ENCODE measurements around the gene TJP1. TPM values are rescaled to one million over a fixed set of nuclear protein-coding genes. Genes with fewer than 3 reads are reported as not detected.

The TJP1 gene
- total RNA-seq, 1 donor from 2014 or later = not detected

- H3K4me3 Mint-ChIP-seq = no peak overlapping the region
- intact Hi-C loops (cut with micrococcal nuclease) = no loop called here
- no peak for DNase-seq
- no peaks in the 10 kb centered on the region for H3K36me3 Mint-ChIP-seq (ENCODE audit: low read depth)
- H3K27me3 Mint-ChIP-seq = peaks cover 2% of the 10 kb centered on the region
- no peaks in the 10 kb centered on the region for H3K9me3 Mint-ChIP-seq
- H3K4me1 Mint-ChIP-seq = no peaks in the 10 kb centered on the region
- no peak overlapping the region for H3K27ac Mint-ChIP-seq
These were observed 31.1 kb upstream of the TJP1 start for GRCh38 chr15:29853211-29853987.

- H3K4me1 Mint-ChIP-seq = no peaks in the 10 kb centered on the region
- H3K27me3 Mint-ChIP-seq = peaks cover 2% of the 10 kb centered on the region
- H3K36me3 Mint-ChIP-seq (ENCODE audit: low read depth) = no peaks in the 10 kb centered on the region
- peaks cover 4% of the 10 kb centered on the region for H3K9me3 Mint-ChIP-seq
- intact Hi-C loops (cut with micrococcal nuclease) = no loop called here
- H3K27ac Mint-ChIP-seq = no peak overlapping the region
- no peak overlapping the region for H3K4me3 Mint-ChIP-seq
- DNase-seq = no peak
These were observed 29.9 kb upstream of the TJP1 start for GRCh38 chr15:29852201-29852600.

DNA sequence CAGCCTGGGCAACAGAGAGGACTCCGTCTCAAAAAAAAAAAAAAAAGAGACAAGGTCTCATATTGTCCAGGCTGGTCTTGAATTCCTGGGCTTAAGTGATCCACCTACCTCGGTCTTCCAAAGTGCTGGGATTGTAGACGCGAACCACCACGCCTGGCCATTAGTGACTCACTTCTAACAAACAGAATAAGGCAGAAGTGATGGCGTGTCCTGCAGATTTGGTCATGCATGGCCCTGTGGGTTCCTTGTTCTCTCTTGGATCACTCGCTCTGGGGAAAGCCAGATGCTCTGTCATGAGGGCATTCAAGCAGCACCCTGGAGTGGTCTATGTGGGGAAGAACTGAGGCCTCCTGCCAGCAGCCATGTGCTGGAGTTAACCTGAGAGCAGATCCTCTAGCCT lies 27.4 kb upstream of the TJP1 start:
- H3K4me3 Mint-ChIP-seq = no peak overlapping the region
- H3K27me3 Mint-ChIP-seq = no peaks in the 10 kb centered on the region
- H3K4me1 Mint-ChIP-seq = no peaks in the 10 kb centered on the region
- DNase-seq = no peak
- H3K36me3 Mint-ChIP-seq (ENCODE audit: low read depth) = no peaks in the 10 kb centered on the region
- intact Hi-C loops (cut with micrococcal nuclease) = no loop called here
- peaks cover 12% of the 10 kb centered on the region for H3K9me3 Mint-ChIP-seq
- H3K27ac Mint-ChIP-seq = no peak overlapping the region

- H3K9me3 Mint-ChIP-seq = peaks cover 12% of the 10 kb centered on the region
- H3K27ac Mint-ChIP-seq = no peak overlapping the region
- H3K4me3 Mint-ChIP-seq = no peak overlapping the region
- H3K27me3 Mint-ChIP-seq = no peaks in the 10 kb centered on the region
- no peak for DNase-seq
- intact Hi-C loops (cut with micrococcal nuclease) = no loop called here
- no peaks in the 10 kb centered on the region for H3K36me3 Mint-ChIP-seq (ENCODE audit: low read depth)
- H3K4me1 Mint-ChIP-seq = no peaks in the 10 kb centered on the region
These were observed 26.9 kb upstream of the TJP1 start for GRCh38 chr15:29849218-29849617.

GRCh38 chr15:29844290-29844903 lies 22.1 kb upstream of the TJP1 start:
- H3K4me3 Mint-ChIP-seq = no peak overlapping the region
- intact Hi-C loops (cut with micrococcal nuclease) = no loop called here
- H3K4me1 Mint-ChIP-seq = no peaks in the 10 kb centered on the region
- no peak for DNase-seq
- no peaks in the 10 kb centered on the region for H3K36me3 Mint-ChIP-seq (ENCODE audit: low read depth)
- H3K27ac Mint-ChIP-seq = no peak overlapping the region
- H3K9me3 Mint-ChIP-seq = peaks cover 12% of the 10 kb centered on the region
- H3K27me3 Mint-ChIP-seq = peaks cover 8% of the 10 kb centered on the region

- Mint-ChIP-seq H3K9me3 (peaks cover 7% of the 10 kb centered on the region), H3K27ac (no peak overlapping the region), H3K27me3 (peaks cover 14% of the 10 kb centered on the region), H3K4me3 (no peak overlapping the region), H3K4me1 (no peaks in the 10 kb centered on the region), H3K36me3 (ENCODE audit: low read depth) (no peaks in the 10 kb centered on the region)
- intact Hi-C loops (cut with micrococcal nuclease) = no loop called here
- no peak for DNase-seq
These were observed 20.0 kb upstream of the TJP1 start for GRCh38 chr15:29842290-29842689.

DNA sequence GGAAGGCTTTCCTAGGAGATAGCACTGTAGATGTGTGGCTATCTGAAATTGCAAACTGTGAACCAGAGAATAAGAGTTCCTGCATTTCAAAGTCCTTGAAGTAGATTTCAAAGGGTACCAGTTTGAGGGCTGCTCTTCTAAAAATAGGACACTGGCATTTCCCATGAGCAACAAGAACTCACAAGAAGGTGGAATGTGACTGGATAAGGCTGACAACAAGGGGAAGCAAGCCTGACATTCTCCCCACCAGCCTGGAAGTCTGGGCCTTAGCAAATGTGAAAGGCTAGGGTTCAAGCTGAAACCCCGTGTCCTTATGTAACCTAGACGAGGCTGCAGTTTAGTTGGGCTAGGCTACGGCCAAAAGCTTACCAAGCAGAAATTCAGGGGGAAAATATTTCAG lies 18.7 kb upstream of the TJP1 start:
- Mint-ChIP-seq H3K4me3 (no peak overlapping the region), H3K27me3 (peaks cover 15% of the 10 kb centered on the region), H3K4me1 (no peaks in the 10 kb centered on the region)

DNA sequence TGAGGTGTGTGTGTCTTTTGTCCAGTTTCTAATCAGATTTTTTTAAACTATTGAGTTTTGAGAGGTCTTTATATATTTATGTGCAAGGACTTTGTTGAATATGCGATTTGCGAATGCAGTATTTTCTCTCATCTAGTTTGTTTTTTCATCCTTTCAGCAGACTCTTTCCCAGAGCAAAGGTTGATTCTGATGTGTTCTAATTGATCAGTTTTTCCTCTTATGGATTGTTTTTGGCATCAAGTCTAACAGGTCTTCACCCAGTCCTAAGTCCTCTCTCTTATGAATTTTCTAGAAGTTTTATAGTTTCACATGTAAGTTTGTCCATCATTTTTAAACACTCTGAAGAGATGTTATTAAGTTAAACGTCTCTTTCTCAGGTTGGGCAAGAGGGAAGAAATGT lies 17.8 kb upstream of the TJP1 start:
- H3K27ac Mint-ChIP-seq = no peak overlapping the region
- DNase-seq = no peak
- no peaks in the 10 kb centered on the region for H3K4me1 Mint-ChIP-seq
- intact Hi-C loops (cut with micrococcal nuclease) = no loop called here
- no peak overlapping the region for H3K4me3 Mint-ChIP-seq
- H3K27me3 Mint-ChIP-seq = peaks cover 15% of the 10 kb centered on the region
- H3K9me3 Mint-ChIP-seq = no peaks in the 10 kb centered on the region
- H3K36me3 Mint-ChIP-seq (ENCODE audit: low read depth) = no peaks in the 10 kb centered on the region

More for the DNA sequence above, 18.7 kb upstream of the TJP1 start:
- DNase-seq = no peak
- Mint-ChIP-seq H3K36me3 (ENCODE audit: low read depth) (no peaks in the 10 kb centered on the region), H3K27ac (no peak overlapping the region), H3K9me3 (peaks cover 2% of the 10 kb centered on the region)
- intact Hi-C loops (cut with micrococcal nuclease) = no loop called here

- no peaks in the 10 kb centered on the region for H3K9me3 Mint-ChIP-seq
- intact Hi-C loops (cut with micrococcal nuclease) = no loop called here
- no peak overlapping the region for H3K27ac Mint-ChIP-seq
- H3K4me1 Mint-ChIP-seq = no peaks in the 10 kb centered on the region
- no peak overlapping the region for H3K4me3 Mint-ChIP-seq
- DNase-seq = no peak
- H3K27me3 Mint-ChIP-seq = peaks cover 20% of the 10 kb centered on the region
- no peaks in the 10 kb centered on the region for H3K36me3 Mint-ChIP-seq (ENCODE audit: low read depth)
These were observed 16.2 kb upstream of the TJP1 start for GRCh38 chr15:29838352-29839010.

- Mint-ChIP-seq H3K4me3 (no peak overlapping the region), H3K9me3 (peaks cover 4% of the 10 kb centered on the region), H3K27me3 (peaks cover 35% of the 10 kb centered on the region), H3K36me3 (ENCODE audit: low read depth) (no peaks in the 10 kb centered on the region), H3K4me1 (no peaks in the 10 kb centered on the region), H3K27ac (no peak overlapping the region)
- no peak for DNase-seq
- intact Hi-C loops (cut with micrococcal nuclease) = no loop called here
These were observed 13.0 kb upstream of the TJP1 start for GRCh38 chr15:29835301-29835700.

DNA sequence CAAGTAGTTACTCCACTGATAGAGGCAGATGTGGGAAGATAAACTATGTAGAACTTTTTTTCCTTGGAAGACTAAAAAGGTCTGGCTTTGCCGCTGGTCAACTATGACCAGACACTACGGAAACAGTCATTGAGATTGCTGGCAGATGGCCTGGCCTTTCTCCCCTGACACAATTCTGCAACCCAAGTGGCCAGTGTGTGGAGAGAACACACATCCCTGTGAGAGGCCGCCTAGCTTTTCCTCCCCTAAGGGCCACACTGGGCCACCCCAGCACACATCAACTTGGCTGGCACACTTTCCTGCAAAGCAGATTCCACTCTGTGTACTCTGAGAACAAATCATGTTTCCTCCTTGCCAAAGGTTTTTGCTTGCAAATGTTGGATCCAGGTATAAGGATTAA lies 10.4 kb upstream of the TJP1 start:
- H3K27ac Mint-ChIP-seq = no peak overlapping the region
- intact Hi-C loops (cut with micrococcal nuclease) = no loop called here
- peaks cover 4% of the 10 kb centered on the region for H3K9me3 Mint-ChIP-seq
- DNase-seq = no peak
- H3K36me3 Mint-ChIP-seq (ENCODE audit: low read depth) = no peaks in the 10 kb centered on the region
- H3K27me3 Mint-ChIP-seq = peaks cover 41% of the 10 kb centered on the region
- no peak overlapping the region for H3K4me3 Mint-ChIP-seq
- H3K4me1 Mint-ChIP-seq = no peaks in the 10 kb centered on the region

DNA sequence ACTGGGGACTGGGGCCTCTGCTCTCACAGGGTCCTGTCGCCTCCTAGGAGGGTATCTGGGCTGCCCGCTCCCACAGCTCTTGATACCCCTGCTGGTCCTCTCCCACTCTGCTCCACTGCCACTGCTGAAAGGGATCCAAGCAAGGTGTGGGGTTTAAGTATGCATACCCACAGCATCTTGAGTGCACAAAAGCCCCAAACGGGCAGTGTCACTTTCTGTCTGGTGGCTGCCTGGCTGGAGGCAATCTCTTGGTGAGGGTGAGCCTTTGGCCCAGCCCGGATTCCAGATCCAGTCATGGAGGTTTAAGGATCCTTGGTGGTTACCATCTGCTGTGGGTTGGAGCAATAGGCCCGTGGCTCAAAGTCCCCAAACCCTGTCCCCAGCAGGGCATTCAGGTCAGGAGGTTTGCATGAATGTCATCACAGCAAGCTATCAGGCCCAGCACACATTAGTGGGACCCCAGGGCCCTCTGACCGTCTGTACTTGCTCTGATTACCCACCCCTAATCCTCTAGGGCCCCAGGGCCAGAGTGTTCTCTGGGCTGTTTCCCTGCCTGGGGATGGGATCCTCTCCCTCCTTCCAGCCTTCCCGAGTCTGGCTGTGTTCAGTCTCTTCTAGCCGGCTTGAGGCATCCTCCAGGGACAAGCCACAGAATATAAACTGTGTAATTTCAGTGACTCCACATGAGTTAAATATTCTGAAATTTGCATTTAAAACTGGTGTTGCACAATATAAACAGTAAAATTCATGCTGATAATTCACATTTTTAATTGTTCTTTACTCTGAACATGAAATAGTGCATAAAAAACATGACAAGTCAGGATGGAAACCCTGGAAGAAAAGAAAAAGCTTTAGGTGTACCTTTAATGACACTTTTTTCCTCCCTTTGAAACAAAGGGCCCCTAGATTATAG lies 4.9 kb upstream of the TJP1 start:
- H3K4me3 Mint-ChIP-seq = no peak overlapping the region
- H3K9me3 Mint-ChIP-seq = peaks cover 8% of the 10 kb centered on the region
- intact Hi-C loops (cut with micrococcal nuclease) = no loop called here
- H3K27ac Mint-ChIP-seq = no peak overlapping the region
- peaks cover 57% of the 10 kb centered on the region for H3K27me3 Mint-ChIP-seq
- no peak for DNase-seq
- peaks cover 7% of the 10 kb centered on the region for H3K36me3 Mint-ChIP-seq (ENCODE audit: low read depth)
- peaks cover 7% of the 10 kb centered on the region for H3K4me1 Mint-ChIP-seq

- peak overlapping the region; percentile 35 for H3K27ac Mint-ChIP-seq
- DNase-seq = peak; percentile 78
- intact Hi-C loops (cut with micrococcal nuclease) = no loop called here
- H3K4me3 Mint-ChIP-seq = no peak overlapping the region
- H3K9me3 Mint-ChIP-seq = peaks cover 8% of the 10 kb centered on the region
- peaks cover 53% of the 10 kb centered on the region for H3K27me3 Mint-ChIP-seq
- H3K4me1 Mint-ChIP-seq = peaks cover 7% of the 10 kb centered on the region
- peaks cover 7% of the 10 kb centered on the region for H3K36me3 Mint-ChIP-seq (ENCODE audit: low read depth)
These were observed 3.0 kb upstream of the TJP1 start for GRCh38 chr15:29825227-29825626.
